HG02588 (cell line): Measurements from ENCODE around the gene LRMDA.

Experiments
- ATAC-seq: cut with Tn5 transposase; IDR thresholded peaks from one replicate; pipeline ENCODE4 v1.9.1; 2021; ENCODE audit warnings: mild to moderate bottlenecking, moderate library complexity; ENCODE audit not compliant: unreplicated experiment

The LRMDA gene

GRCh38 chr10:76268530-76268929, 837.1 kb downstream of the LRMDA start:
- no peak for ATAC-seq

GRCh38 chr10:76268954-76269353, 837.5 kb downstream of the LRMDA start:
- no peak for ATAC-seq

- ATAC-seq, result no peak
Observed at GRCh38 chr10:76270464-76270863, 839.0 kb downstream of the LRMDA start.

- no peak for ATAC-seq
Observed at GRCh38 chr10:76274933-76275332, 843.5 kb downstream of the LRMDA start.

GRCh38 chr10:76278811-76279460, 847.5 kb downstream of the LRMDA start:
- ATAC-seq, result no peak

GRCh38 chr10:76281659-76282058, 850.2 kb downstream of the LRMDA start:
- ATAC-seq, result no peak

GRCh38 chr10:76282061-76283025, 850.9 kb downstream of the LRMDA start:
- no peak for ATAC-seq

GRCh38 chr10:76284351-76284750, 852.9 kb downstream of the LRMDA start:
- ATAC-seq, result no peak

GRCh38 chr10:76285012-76285411, 853.6 kb downstream of the LRMDA start:
- no peak for ATAC-seq

- no peak for ATAC-seq
Observed at GRCh38 chr10:76285515-76285914, 854.1 kb downstream of the LRMDA start.

- no peak for ATAC-seq
Observed at GRCh38 chr10:76286536-76286935, 855.1 kb downstream of the LRMDA start.

- no peak for ATAC-seq
Observed at GRCh38 chr10:76287856-76288255, 856.4 kb downstream of the LRMDA start.

- no peak for ATAC-seq
Observed at GRCh38 chr10:76291175-76291574, 859.8 kb downstream of the LRMDA start.

GRCh38 chr10:76291885-76292284, 860.5 kb downstream of the LRMDA start:
- ATAC-seq, result no peak

GRCh38 chr10:76296957-76297356, 865.5 kb downstream of the LRMDA start:
- ATAC-seq, result no peak

- ATAC-seq, result no peak
Observed at GRCh38 chr10:76297358-76297757, 865.9 kb downstream of the LRMDA start.

GRCh38 chr10:76297780-76298281, 866.4 kb downstream of the LRMDA start:
- ATAC-seq, result no peak

- ATAC-seq, result no peak
Observed at GRCh38 chr10:76298329-76298728, 866.9 kb downstream of the LRMDA start.

- no peak for ATAC-seq
Observed at GRCh38 chr10:76299501-76299900, 868.1 kb downstream of the LRMDA start.

GRCh38 chr10:76301211-76301610, 869.8 kb downstream of the LRMDA start:
- no peak for ATAC-seq

- ATAC-seq, result no peak
Observed at GRCh38 chr10:76301950-76302349, 870.5 kb downstream of the LRMDA start.

- no peak for ATAC-seq
Observed at GRCh38 chr10:76302481-76302880, 871.1 kb downstream of the LRMDA start.
